Activated CD4-positive, CD25-positive, alpha-beta regulatory T cell (primary cell): ENCODE results near the gene ADAT1.
"Not testable (repeated sequence)": the region's sequence is repeated elsewhere in the genome, so short reads cannot be mapped to it uniquely, and the experiment has no call there.

Experiments
- DNase-seq, 4 experiments: peaks; one replicate each; lab custom pipeline; 2025; lab: John Stamatoyannopoulos, UW

ADAT1 gene

GRCh38 chr16:75620326-75621169 lies 2.5 kb downstream of the ADAT1 start:
- no peak for DNase-seq

- no peak for DNase-seq
Observed at GRCh38 chr16:75618780-75619179, 4.3 kb downstream of the ADAT1 start.

GRCh38 chr16:75617121-75617520 lies 6.0 kb downstream of the ADAT1 start:
- DNase-seq = no peak

GRCh38 chr16:75616521-75617010 lies 6.5 kb downstream of the ADAT1 start:
- DNase-seq = no peak

GRCh38 chr16:75615619-75616018 lies 7.5 kb downstream of the ADAT1 start:
- no peak for DNase-seq

GRCh38 chr16:75614066-75614897 lies 8.8 kb downstream of the ADAT1 start:
- no peak for DNase-seq

- DNase-seq = no peak
Observed at GRCh38 chr16:75606507-75606906, 16.6 kb downstream of the ADAT1 start.

GRCh38 chr16:75603241-75603640 lies 19.8 kb downstream of the ADAT1 start:
- DNase-seq = no peak

- DNase-seq = no peak
Observed at GRCh38 chr16:75599452-75600277, 23.4 kb downstream of the ADAT1 start.

- no peak for DNase-seq
Observed at GRCh38 chr16:75593825-75594820, 29.0 kb downstream of the ADAT1 start.

GRCh38 chr16:75593308-75593707 lies 29.8 kb downstream of the ADAT1 start:
- no peak for DNase-seq

GRCh38 chr16:75591927-75592326 lies 31.2 kb downstream of the ADAT1 start:
- DNase-seq = not testable (repeated sequence)

- no peak for DNase-seq
Observed at GRCh38 chr16:75590920-75591843, 31.9 kb downstream of the ADAT1 start.

GRCh38 chr16:75589306-75589705 lies 33.8 kb downstream of the ADAT1 start:
- no peak for DNase-seq

GRCh38 chr16:75588716-75589115 lies 34.4 kb downstream of the ADAT1 start:
- no peak for DNase-seq

- DNase-seq = no peak
Observed at GRCh38 chr16:75584108-75584507, 39.0 kb downstream of the ADAT1 start.

- DNase-seq = no peak
Observed at GRCh38 chr16:75579281-75579834, 43.7 kb downstream of the ADAT1 start.

- no peak for DNase-seq
Observed at GRCh38 chr16:75578725-75579124, 44.4 kb downstream of the ADAT1 start.

GRCh38 chr16:75578212-75578611 lies 44.9 kb downstream of the ADAT1 start:
- no peak for DNase-seq
